GM21367 (cell line): ENCODE data around the gene CNN2.
"Not testable (repeated sequence)": the region's sequence is repeated elsewhere in the genome, so short reads cannot be mapped to it uniquely, and the experiment has no call there.

Experiments
- ATAC-seq: cut with Tn5 transposase; IDR thresholded peaks from one replicate; pipeline ENCODE4 v1.9.1; 2021; ENCODE audit not compliant: unreplicated experiment

Gene CNN2

DNA sequence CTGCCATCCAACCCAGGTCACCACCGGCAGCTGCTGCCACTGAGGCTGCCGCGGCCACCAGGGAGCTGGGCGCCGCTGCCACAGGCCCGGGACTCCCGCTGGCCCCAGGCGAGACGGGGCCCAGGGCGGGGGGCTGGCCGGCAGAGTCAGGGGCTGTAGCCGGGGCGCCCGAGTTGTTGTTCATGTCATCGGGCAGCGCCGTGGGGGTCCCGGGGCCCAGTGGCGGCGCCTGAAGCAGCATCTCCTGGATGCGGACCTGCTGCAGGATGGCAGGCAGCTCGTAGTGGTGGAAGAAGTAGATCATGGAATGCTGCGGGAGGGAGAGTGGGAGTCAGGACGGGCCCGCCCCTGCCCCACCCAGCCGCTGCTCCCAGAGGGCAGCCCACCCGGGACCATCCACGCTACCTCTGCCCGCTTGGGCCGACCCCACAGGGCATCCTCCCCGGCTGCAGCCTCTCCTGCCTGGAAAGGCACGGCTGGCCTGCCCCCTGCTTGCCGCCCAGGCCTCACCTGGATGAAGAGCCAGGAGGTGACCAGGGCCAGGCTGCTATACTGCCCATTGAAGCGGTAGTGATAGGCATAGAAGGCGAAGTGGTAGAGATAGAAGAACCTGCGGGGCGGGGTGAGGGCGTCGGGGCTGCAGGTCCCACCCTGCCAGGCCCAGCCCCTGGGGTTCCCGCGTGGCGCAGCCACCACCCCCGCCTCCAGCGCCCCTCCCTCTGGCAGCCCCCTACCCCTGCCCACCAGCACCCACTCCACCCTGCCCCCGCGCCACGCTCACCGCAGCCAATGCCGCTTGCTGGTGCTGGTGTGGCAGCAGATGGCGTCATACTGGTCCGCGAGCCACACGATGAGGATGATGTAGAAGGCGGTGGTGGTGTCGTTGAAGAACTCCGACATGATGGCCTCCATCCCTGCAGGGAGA is 15.6 kb upstream of the CNN2 start:
- no peak for ATAC-seq

DNA sequence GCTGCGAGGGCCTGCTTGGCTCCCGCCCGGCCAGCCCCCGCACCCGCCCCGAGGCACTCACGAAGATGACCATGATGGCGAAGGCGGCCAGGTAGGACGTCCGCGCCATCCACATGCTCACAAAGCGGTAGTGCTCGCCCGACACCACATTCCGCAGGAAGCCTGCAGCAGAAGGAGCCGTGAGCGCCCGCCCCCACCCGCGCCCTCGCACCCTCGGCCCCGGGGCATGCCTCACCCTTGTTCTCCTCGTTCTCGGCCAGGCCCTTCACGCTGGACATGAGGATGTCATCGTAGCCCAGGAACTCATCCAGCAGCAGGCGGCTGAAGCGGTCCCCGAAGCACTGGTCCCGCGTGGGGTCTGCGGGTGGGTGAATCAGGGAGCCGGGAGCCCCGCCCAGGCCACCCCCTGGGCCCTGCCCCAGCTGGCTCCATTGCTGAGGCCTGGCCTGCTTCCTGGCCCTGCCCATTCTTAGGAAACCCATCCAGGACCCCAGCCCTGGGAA is 14.5 kb upstream of the CNN2 start:
- no peak for ATAC-seq

DNA sequence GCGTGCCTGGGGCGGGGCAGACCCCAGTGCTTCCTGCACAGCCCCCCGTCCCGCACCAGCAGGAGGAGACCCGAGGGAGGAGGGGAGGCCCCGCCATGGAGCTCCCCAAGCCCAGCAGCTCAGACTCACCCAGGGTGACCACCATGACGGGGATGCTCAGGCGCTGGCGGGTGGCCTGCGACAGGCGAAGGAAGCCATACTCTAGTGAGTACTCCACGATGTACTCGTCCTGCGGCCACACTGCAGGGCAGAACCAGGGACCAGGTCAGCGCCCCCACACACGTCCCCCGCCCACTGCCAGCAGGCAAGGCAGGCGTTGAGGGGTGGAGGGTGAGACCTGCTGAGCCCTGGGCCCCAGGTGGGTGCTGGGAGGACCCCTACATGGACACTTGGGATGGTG is 14.1 kb upstream of the CNN2 start:
- ATAC-seq = no peak

DNA sequence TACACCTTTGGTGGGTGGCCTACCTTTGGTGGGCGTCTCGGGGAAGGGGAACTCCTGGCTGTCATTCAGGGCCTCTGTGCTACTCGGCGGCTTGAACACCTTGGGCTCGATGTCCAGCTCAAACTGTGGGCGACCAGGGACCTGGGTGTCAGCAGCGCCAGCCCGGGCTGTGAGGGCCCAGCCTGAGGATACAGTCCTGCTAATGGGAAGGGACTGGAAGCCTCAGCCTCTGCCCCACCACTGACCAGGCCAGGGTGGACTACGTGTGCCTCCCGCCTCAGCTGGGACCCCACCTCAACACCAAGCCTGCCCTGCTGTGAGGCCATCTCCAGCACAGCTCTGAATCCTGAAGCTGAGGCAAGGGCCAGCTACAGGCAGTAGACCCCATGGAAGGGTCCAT is 13.2 kb upstream of the CNN2 start:
- ATAC-seq = no peak

DNA sequence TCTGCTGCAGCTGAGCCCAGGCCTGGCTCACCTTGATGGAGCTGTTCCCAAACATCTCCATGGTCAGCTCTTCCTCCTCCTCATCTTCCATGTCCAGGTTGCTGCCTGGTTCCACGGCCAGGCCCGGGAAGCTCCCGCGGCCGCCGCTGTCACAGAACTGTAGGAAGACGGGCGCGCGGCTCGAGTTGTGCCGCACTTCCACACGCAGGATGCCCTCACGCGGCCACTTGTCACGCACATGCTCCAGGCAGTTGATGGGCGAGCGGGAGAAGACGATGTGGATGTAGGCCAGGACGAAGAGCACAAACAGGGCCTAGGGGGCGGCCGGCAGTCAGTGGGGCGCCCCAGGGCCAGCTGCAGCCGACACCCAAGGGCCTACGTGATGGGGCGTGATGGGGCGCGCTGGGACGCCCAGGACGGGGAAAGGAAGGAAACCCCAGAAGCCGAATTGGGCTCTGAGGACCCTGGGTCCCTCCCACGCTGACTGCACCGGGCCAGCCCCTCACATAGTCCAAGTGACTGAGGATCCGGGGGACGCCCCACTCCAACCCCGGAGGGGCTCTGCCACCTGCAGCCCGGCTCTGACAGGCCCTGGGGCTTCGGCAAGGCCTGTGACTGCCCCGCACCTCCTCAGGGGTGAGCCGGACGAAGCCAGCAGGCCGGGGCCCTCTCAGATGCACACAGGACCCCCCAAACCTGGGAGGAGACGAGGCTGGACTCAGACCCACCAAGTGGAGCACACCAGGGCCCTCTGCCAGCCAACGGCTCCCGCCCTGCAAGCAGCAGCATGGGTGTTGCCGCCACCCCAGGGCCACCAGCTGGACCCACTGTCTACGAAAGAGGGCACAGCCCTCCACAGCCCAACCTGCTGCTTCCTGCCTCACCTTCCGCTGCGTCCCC is 12.0 kb upstream of the CNN2 start:
- ATAC-seq = no peak

DNA sequence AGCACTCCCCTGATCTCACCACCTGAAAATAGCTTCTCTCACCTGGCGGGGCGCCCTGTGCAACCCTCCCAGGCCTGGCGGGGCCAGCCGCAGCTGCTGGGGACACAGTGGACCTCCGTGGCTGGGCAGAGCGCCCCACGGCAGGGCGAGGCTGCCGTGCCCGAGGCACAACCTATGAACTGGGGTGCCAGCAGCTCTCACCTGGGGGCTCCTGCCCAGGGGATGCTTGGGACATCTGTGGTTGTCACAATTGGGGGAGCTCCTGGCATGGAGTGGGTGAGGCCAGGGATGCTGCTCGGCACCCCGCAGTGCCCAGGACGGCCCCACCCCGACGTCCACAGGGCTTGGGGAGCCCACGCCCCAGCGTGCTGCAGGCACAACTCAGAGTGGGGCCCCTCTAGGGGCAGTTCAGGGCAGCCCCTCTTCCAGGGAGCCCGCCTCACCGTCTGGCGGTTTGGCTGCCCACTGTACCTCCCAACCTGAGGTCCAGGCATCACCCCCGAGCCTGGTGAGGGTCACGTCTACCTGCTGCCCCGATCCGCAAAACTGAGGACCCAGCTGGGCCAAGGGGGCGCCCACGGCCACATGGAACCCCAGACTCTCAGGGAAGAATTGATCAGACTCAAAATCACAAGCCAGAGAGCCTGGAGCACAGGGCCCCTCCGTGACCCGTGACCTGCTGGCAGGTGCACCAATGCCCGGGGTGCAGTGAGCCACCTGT is 11.2 kb upstream of the CNN2 start:
- no peak for ATAC-seq

DNA sequence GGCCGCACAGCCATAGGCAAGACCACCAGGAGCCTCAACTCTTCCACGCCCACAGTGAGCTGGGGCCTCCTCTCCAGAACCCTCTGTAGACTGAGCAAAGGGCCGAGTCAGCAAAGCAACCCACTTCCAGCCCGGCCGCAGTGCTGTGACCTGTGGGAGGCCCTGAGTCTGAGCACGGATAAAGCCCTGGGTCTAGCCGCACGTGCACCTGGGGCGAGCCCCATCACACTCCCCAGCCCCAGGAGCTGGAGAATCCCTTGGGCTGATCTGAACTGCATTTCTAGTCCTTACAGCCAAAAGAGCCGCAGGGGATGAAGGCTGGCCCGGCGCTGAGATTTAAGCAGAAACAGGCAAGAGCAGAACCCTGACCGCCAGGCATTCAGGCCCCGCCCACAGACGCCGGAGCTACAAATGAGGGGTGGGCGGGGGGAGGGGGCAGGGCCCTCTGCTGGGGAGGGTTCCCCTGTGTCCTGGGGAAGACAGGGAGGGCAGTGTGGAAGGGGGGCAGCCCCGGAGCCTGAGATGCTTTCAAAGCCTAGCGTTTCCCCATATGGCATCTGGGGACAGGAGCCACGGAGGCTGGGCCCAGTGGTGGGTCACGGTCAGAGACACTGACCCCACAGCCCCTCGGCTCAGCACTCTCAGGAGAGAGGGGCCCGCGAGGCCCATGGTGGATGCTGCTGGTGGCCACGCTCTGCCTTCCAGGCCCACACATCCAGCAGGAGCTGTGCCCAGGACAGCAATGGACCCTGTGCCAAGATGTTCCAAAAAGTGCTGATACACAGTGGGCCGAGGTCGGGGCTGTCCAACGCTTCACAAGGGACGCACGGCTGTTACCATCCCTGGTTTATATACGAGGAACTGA is 10.4 kb upstream of the CNN2 start:
- ATAC-seq = no peak

DNA sequence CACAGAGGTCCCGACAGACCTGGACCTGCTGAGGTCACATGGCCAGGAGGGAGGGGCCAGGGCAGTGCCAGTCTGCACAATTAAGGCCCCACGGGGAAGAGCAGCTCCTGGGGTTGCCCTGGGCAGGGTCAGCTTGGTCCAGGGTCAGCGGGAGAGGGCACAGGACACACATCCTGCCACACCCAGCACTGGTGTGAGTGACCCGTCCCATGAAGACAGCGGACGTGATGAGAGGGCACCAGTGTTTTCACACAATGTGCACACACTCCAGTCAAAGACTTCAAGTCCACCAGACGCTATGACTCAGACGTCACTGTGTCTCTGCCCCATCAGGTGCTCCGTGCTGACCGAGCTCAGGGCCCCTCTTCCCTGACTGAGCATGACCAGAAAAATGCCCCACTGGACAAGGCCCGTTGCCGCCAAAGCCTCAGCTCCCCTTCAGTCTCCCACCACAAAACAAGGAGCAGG is 9.7 kb upstream of the CNN2 start:
- ATAC-seq = no peak

DNA sequence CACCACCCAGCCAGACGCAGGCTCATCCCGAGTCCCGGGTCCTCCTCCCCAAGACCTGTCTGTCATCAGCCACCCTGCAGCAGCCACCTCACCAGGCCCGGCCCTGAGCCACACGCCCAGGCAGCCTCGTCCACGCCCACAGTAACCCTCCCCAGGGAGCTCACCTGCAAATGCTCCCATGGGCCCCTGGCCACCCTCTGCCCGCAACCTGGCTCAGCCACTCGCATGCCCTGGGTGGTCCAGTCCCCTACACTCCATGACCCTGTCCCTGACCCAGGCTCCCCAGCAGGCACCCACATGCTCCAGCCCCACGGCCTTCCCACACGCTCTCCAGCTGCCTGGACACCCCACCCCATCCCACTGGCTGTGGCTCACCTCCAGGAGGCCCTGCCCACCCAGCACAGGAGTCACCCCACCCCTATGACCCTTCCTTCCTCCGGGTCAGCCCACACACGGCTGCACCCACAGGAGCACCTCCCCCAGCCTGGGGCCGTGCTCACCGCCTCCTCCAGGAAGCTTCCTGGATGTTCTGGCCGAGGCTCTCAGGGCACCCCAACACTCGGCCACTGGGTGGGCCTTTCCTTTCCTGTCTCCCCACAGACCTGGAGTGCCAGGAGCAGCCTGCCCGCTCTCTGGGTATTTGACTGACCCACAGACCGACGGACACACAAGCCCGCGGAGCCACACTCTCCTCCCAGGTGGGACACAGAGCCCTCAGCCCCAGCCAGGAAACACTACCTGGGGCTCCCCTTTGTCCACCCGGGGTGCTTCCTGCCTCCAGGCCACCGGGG is 9.1 kb upstream of the CNN2 start:
- ATAC-seq = no peak

DNA sequence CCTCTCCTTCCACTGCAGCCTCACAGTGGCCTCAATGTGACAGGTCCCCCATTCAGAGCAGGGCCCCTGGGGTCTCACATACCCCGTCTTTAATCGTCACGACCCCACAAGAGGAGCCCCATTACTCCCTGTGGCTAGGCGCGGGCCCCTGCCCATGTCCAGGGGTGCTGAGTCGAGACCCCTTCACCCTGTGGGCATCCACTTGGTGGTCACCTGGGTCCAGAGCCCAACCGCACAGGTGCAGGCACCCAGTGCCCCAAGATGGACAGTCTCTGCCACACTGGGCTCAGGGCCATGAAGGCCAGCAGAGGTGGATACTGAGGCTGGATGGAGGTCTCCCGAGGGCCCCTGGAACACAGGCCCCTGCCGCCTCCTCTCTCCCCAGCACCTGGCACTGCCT is 8.5 kb upstream of the CNN2 start:
- ATAC-seq = no peak

DNA sequence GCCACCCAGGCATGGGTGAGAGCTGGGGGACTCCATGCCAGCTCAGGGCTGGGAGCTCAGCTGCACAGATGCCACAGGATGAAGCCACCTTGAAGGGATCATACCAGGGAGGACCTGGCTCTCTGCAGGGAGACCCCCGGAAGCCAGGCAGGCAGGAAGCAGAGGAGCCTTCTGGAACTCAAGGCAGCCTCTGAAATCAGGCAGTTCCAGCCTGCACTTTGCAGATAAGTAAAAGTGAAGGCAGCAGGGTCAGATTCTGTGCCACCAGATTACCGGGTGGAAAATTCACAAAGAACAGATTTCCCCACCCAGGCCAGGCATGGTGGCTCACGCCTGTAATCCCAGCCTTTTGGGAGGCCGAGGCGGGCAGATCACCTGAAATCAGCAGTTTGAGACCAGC is 8.0 kb upstream of the CNN2 start:
- ATAC-seq = no peak

DNA sequence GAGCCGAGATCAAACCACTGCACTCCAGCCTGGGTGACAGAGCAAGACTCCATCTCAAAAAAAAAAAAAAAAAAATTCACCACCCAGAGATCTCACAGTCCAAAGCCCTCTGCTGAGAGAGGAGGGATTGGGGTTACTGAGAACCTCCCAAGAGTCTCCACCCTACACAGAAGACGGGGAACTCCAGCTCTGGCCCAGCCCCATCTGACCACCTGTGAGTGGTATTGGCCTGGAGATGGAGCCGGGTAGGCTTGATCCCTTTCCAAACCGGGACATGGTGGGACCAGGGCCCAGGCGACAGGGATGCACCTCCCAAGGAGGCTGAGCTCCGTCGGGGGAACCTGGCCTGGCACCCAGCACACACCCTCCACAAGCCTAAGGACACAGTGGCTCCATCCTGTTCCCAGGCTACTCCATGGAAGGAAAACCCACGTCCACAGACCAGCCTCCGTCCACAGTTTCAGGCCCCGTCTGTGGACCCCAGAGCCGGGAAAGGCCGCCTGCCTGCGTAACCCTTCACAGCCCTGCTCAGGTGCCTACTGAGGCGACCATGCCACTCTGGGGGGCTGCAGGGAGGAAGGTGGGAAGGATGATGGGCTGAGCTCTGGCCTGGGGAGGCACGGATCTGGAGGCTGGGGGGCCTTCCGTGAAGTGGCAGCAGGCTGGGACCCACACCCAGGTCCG is 7.3 kb upstream of the CNN2 start:
- no peak for ATAC-seq

DNA sequence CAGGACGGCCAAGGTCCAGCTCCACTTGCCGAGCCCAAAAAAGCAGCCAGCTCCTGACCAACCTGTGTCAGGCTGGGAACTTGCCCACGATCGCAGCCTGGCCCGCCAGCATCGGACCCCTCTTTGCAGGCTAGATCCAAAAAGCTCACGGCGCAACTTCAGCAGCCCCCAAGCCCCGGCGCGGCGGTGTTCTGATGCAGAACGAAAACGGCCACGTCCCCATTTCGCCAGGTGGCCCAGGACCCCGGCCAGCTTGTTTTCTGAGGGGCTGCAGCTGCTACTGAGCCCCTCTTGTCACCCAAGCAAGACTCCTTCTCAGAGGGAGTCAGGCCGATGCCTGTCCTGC is 6.8 kb upstream of the CNN2 start:
- ATAC-seq = no peak

DNA sequence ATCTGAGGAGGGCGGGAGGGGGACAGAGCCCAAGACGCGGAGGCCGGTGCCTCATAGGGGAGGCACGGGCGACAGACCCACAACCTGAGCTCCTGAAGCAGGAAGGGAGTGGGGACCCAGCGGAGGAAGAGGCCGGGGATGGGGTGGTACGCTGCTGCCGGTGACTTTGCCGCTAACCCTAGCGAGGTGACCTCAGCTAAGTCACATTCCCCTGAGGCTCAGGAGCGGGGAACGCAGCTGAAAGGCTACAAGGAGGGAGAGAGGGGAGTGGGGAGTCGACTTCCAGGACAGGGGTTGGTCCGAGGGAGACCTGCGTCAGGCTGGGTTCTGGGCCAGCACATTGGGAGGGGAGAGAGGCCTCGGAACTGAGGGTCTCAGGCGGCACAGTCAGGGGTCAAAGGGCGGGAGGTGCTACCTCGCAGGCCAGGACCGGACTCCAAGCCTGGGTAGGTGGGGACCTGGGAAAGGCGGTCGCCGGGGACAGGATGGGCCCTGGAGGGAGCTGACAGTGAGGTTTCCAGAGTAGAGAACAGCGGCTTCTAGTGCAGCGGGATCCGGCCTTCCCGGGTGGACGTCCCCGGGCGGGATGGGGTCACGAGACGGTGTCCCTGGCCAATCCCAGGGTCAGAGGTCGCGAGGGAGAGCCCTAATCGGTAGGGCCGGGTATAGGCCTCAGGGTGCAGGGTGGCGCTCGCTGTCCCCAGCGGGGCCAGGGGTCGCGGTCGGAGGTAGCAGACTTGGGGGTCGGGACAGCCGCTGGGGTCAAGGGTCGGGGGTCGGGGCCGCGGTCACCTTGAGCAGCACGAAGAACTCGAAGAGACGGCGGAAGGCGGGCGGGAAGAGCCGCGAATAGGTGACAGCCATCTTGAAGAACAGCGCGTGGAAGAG is 6.2 kb upstream of the CNN2 start:
- peak; percentile 2 for ATAC-seq

DNA sequence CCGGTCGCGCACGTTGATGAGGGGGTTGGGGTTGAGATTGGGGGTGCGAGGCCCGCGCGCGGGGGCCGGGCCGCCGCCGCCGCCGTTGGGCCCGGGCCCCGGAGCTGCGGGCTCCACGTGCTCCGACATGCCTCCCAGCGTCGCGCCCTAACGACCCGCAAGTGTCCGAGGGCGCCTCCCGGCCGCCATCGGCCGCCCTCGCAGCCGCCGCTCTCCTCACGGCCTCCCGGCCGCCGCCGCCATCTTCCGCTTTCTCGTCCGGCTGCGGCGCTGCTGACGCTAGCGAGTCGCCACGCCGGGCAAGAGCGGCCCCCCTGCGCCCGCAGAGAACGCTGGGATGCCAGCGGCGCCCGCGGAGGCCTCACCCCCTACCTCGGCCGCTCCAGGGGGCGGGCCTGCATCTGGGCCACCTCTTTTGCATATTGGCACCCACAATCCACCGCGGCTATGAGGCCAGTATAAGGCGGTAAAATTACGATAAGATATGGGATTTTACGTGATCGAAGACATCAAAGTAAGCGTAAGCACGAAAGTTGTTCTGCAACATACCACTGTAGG is 5.5 kb upstream of the CNN2 start, which contains the start of gene TMEM259:
Gene TMEM259 (minus strand): TSS at position 256 of the 558 bp plus-strand sequence. CDS start 127 bp downstream, at position 129.
- peak; percentile 64 for ATAC-seq

DNA sequence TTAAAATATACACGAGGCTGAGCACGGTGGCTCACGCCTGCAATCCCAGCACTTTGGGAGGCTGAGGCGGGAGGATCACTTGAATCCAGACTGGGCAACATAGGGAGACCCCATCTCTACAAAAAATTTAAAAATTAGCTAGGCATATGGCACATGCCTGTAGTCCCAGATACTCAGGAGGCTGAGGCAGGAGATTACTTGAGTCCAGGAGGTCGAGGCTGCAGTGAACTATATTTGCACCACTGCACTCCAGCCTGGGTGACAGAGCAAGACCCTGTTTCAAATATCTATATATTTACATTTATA is 2.6 kb upstream of the CNN2 start:
- not testable (repeated sequence) for ATAC-seq

DNA sequence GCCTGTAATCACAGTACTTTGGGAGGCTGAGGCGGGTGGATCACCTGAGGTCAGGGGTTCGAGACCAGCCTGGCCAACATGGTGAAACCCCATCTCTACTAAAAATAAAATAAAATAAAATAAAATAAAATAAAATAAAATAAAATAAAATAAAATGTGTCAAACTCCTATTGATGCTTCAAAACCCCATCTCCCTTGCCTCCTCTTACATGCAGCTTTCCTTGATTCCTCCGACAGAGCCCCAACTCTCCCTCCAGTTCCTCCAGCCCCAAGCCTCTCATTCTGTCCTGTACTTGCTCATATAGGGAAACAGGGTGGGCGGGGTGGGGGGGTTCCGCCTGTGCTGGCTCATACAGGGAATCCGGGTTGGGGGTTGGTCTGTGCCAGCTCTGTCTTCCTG is 1.3 kb upstream of the CNN2 start:
- ATAC-seq = not testable (repeated sequence)
